Hematopoietic multipotent progenitor cell (in vitro differentiated cells): Measurements from ENCODE around the gene SNRPD2. TPM values are rescaled to one million over a fixed set of nuclear protein-coding genes. Genes with fewer than 3 reads are reported as not detected.
A peak's percentile ranks its signal among the peaks of the same experiment; 100 is the strongest.
"Not testable (repeated sequence)": the region's sequence is repeated elsewhere in the genome, so short reads cannot be mapped to it uniquely, and the experiment has no call there.

Source experiments
- DNase-seq, 3 donors: peaks; one replicate each; pipeline ENCODE4 v3.0.0-alpha.2; 2011 to 2015; ENCODE audit warnings: low read depth in 2 of 3, low spot score in 2 of 3
- total RNA-seq: library from RNA; depleted of rRNA; stranded (reverse); fragments of >200 nt; gene quantifications from one replicate; pipeline ENCODE4 v1.2.3, GENCODE V29; 2012

SNRPD2 gene
- total RNA-seq, 1 donor = 215 TPM

GRCh38 chr19:45705710-45706415 is 14.1 kb upstream of the SNRPD2 start:
- DNase-seq = no peak

- DNase-seq = no peak
Observed at GRCh38 chr19:45705115-45705514, 13.4 kb upstream of the SNRPD2 start.

GRCh38 chr19:45701676-45702075 is 9.9 kb upstream of the SNRPD2 start:
- peak in 1 of 3 donors; percentile 33 for DNase-seq

GRCh38 chr19:45693106-45693788 is 1.5 kb upstream of the SNRPD2 start:
- DNase-seq = peak in 2 of 3 donors; percentile 55 to 74

GRCh38 chr19:45692187-45693105 is 693 bp upstream of the SNRPD2 start, which contains the start of gene QPCTL:
QPCTL (plus strand) TSS chr19:45692666; CDS start chr19:45692704, 38 bp downstream.
- DNase-seq = peak; percentile 88 to 100 (median 99)

- no peak for DNase-seq
Observed at GRCh38 chr19:45687599-45687998, 4.2 kb downstream of the SNRPD2 start.

GRCh38 chr19:45685045-45685444 is 6.7 kb downstream of the SNRPD2 start:
- not testable (repeated sequence) for DNase-seq

- no peak for DNase-seq
Observed at GRCh38 chr19:45682908-45683307, 8.8 kb downstream of the SNRPD2 start.

- no peak for DNase-seq
Observed at GRCh38 chr19:45682117-45682516, 9.6 kb downstream of the SNRPD2 start.

GRCh38 chr19:45681391-45682015 is 10.2 kb downstream of the SNRPD2 start:
- peak; percentile 78 to 82 (median 81) for DNase-seq

- DNase-seq = peak in 2 of 3 donors; percentile 88 to 89
Observed at GRCh38 chr19:45677351-45678230, 14.2 kb downstream of the SNRPD2 start.

- DNase-seq = no peak
Observed at GRCh38 chr19:45676851-45677263, 14.9 kb downstream of the SNRPD2 start.

- no peak for DNase-seq
Observed at GRCh38 chr19:45674946-45675345, 16.8 kb downstream of the SNRPD2 start.

GRCh38 chr19:45670670-45671453 is 20.9 kb downstream of the SNRPD2 start:
- peak in 2 of 3 donors; percentile 59 to 66 for DNase-seq

- DNase-seq = no peak
Observed at GRCh38 chr19:45668342-45668871, 23.3 kb downstream of the SNRPD2 start.

- no peak for DNase-seq
Observed at GRCh38 chr19:45667620-45668341, 24.0 kb downstream of the SNRPD2 start, which contains the start of gene GIPR. GIPR (plus strand) TSS chr19:45668221; CDS start chr19:45669521, 1,300 bp downstream.

GRCh38 chr19:45664575-45664974 is 27.2 kb downstream of the SNRPD2 start:
- DNase-seq = no peak

- DNase-seq = no peak
Observed at GRCh38 chr19:45663800-45664199, 28.0 kb downstream of the SNRPD2 start.
